MM.1S (cell line): ENCODE measurements around the gene CACNG6.

Experiments used
- EZH2 ChIP-seq: fragments of 300-600 bp; sonication (generic); optimal IDR thresholded peaks from 2 replicates; pipeline ENCODE3; 2017; ENCODE audit warnings: low read depth, mild to moderate bottlenecking, antibody characterized with exemption, low read length, mixed read lengths
- EZH2phosphoT487 ChIP-seq: fragments of 300-600 bp; sonication (generic); IDR thresholded peaks from 2 replicates; pipeline ENCODE4 v1.6.1; 2018; ENCODE audit warnings: antibody characterized with exemption, low read length
- TF ChIP-seq, protein P1 (sequence below): fragments of 300-600 bp; sonication (generic); IDR thresholded peaks from 2 replicates; pipeline ENCODE4 v1.5.1; 2016; ENCODE audit warnings: antibody characterized with exemption, low read length, mixed read lengths

DNA sequence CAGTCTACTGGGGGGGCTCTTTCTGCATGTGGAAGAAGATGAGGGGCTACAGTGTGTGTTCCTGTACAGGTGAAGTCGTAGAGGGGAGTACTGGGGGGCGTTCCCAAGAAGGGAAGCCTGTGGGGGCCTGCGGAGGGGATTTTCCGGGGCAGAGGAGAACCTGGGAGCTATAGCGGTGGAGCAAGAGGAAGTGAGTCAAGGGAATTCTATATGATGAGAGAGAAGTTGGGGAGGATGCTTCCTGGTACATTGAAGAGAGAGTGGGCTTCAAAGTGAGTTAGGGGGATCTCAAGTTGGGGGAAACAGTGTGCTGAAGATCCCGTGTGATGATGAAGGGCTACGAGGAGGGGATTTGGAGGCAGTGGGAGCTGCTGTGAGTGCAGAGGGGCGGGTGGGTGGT lies 30.6 kb upstream of the CACNG6 start:
- TF ChIP-seq, protein P1, sequence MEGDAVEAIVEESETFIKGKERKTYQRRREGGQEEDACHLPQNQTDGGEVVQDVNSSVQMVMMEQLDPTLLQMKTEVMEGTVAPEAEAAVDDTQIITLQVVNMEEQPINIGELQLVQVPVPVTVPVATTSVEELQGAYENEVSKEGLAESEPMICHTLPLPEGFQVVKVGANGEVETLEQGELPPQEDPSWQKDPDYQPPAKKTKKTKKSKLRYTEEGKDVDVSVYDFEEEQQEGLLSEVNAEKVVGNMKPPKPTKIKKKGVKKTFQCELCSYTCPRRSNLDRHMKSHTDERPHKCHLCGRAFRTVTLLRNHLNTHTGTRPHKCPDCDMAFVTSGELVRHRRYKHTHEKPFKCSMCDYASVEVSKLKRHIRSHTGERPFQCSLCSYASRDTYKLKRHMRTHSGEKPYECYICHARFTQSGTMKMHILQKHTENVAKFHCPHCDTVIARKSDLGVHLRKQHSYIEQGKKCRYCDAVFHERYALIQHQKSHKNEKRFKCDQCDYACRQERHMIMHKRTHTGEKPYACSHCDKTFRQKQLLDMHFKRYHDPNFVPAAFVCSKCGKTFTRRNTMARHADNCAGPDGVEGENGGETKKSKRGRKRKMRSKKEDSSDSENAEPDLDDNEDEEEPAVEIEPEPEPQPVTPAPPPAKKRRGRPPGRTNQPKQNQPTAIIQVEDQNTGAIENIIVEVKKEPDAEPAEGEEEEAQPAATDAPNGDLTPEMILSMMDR: no peak
- TF ChIP-seq EZH2 (no peak), EZH2phosphoT487 (no peak)
